GM12878 (cell line): ENCODE results near the gene RET. TPM values are rescaled to one million over a fixed set of nuclear protein-coding genes. Genes with fewer than 3 reads are reported as not detected.

ENCODE experiments used
- ATAC-seq: fragments of 200-7000 bp; cut with Tn5 transposase; 3 replicates; pipeline ENCODE4 v1.9.1; 2020; ENCODE audit warnings: mild to moderate bottlenecking, moderate library complexity
- BruUV-seq: library from RNA; stranded (reverse); fragments of 400-500 nt; replicated peaks from 2 replicates; lab custom pipeline; 2021; lab: Mats Ljungman, UMichigan
- CTCF ChIA-PET: fragments of 300-600 bp; sonication (Branson Sonifier 250); formaldehyde crosslinking; extraction: SDS; loops from one replicate; lab custom pipeline; 2021; ENCODE audit warnings: inconsistent platforms; lab: Yijun Ruan, JAX
- POLR2A ChIA-PET: fragments of 350-600 bp; formaldehyde crosslinking; extraction: SDS; loops from one replicate; lab custom pipeline; 2021; ENCODE audit warnings: inconsistent platforms; lab: Charles Lee
- RAD21 ChIA-PET: fragments of 300-600 bp; sonication (Branson Sonifier 250); formaldehyde crosslinking; loops from one replicate; lab custom pipeline; 2023; ENCODE audit warnings: antibody characterized with exemption; ENCODE audit not compliant: unreplicated experiment; lab: Charles Lee
- SMC1A ChIA-PET: fragments of 300-600 bp; sonication (Branson Sonifier 250); formaldehyde crosslinking; loops from one replicate; lab custom pipeline; 2023; ENCODE audit not compliant: unreplicated experiment, uncharacterized antibody; lab: Charles Lee
- DNase-seq: peaks from one replicate; pipeline ENCODE4 v3.0.0-alpha.2; 2011; ENCODE audit warnings: low read depth, low spot score
- FAIRE-seq: peaks from 3 replicates; lab custom pipeline; 2011; peaks lifted over from hg19 to GRCh38; lab: Jason Lieb, UNC
- H2AFZ ChIP-seq: 2 replicates; pipeline ENCODE4 v1.6.0; 2011; ENCODE audit warnings: low read depth, low read length, control low read depth; ENCODE audit not compliant: control insufficient read depth
- H3K27ac ChIP-seq: 2 replicates; pipeline ENCODE4 v1.5.1; 2011; ENCODE audit warnings: control low read depth; ENCODE audit not compliant: control insufficient read depth, insufficient read depth
- H3K27me3 ChIP-seq, 2 experiments: replicated peaks in 1 of 2; 2 replicates each; pipeline versions ENCODE4 v1.6.0 to v1.6.1; 2011; ENCODE audit warnings: low read length in 1 of 2; ENCODE audit not compliant: control insufficient read depth in 2 of 2, insufficient read depth in 2 of 2
- H3K36me3 ChIP-seq, 2 experiments: 2 replicates each; pipeline ENCODE4 v1.5.1; 2011; ENCODE audit warnings: low read length in 1 of 2; ENCODE audit not compliant: control insufficient read depth in 2 of 2, insufficient read depth in 2 of 2
- H3K4me1 ChIP-seq: 2 replicates; pipeline ENCODE4 v1.6.1; 2011; ENCODE audit warnings: mild to moderate bottlenecking, low read length, moderate library complexity, mixed read lengths; ENCODE audit not compliant: control insufficient read depth, insufficient read depth
- H3K4me2 ChIP-seq: 2 replicates; pipeline ENCODE4 v1.6.0; 2011; ENCODE audit warnings: control low read depth; ENCODE audit not compliant: control insufficient read depth, insufficient read depth
- H3K4me3 ChIP-seq: fragments of 200-600 bp; sonication (generic); 2 replicates; pipeline ENCODE4 v1.5.1; 2016
- H3K79me2 ChIP-seq: 2 replicates; pipeline ENCODE4 v1.6.0; 2011; ENCODE audit warnings: low read length; ENCODE audit not compliant: control insufficient read depth, insufficient read depth
- H3K9ac ChIP-seq: 2 replicates; pipeline ENCODE4 v1.8.0; 2011; ENCODE audit warnings: low read length, control low read depth, mixed read lengths; ENCODE audit not compliant: control insufficient read depth, insufficient read depth
- H3K9me3 ChIP-seq: replicated peaks from 3 replicates; pipeline ENCODE4 v1.5.1; 2011; ENCODE audit warnings: mild to moderate bottlenecking, low read length; ENCODE audit not compliant: control insufficient read depth, insufficient read depth
- H4K20me1 ChIP-seq: 2 replicates; pipeline ENCODE4 v1.6.0; 2011; ENCODE audit not compliant: control insufficient read depth, insufficient read depth
- BACH1 ChIP-seq: fragments of 450-650 bp; IDR thresholded peaks from 2 replicates; pipeline ENCODE4 v1.6.1; 2017; ENCODE audit warnings: mild to moderate bottlenecking, borderline replicate concordance
- EZH2 ChIP-seq: IDR thresholded peaks from 2 replicates; pipeline ENCODE4 v1.6.1; 2012; ENCODE audit warnings: low read depth, mild to moderate bottlenecking, control low read depth, inconsistent platforms, low read length, borderline replicate concordance; ENCODE audit not compliant: control insufficient read depth
- NFYB ChIP-seq: IDR thresholded peaks from 2 replicates; pipeline ENCODE4 v1.6.1; 2011; ENCODE audit warnings: low read depth, mild to moderate bottlenecking, low read length, improper control_type of control experiment, moderate library complexity; ENCODE audit not compliant: insufficient read depth
- TCF7 ChIP-seq: IDR thresholded peaks from 2 replicates; pipeline ENCODE4 v1.6.1; 2014; ENCODE audit warnings: antibody characterized with exemption, borderline replicate concordance
- WGBS: methylation state at CpG from one replicate; pipeline ENCODE4 v1.1.6; 2016; ENCODE audit warnings: low lambda C conversion rate; ENCODE audit not compliant: insufficient replicate concordance, insufficient coverage; ENCODE audit errors: missing lambda C conversion rate; 5-methylcytosine and 5-hydroxymethylcytosine counted together
- in situ Hi-C: fragments of 300-500 bp; cut with MboI; formaldehyde crosslinking; loops from 9 replicates; pipeline ENCODE4 v1.14.3; 2018; ENCODE audit warnings: mixed read lengths
- intact Hi-C: fragments of 100-400 bp; cut with micrococcal nuclease; formaldehyde crosslinking; loops from one replicate; pipeline ENCODE4 v1.14.2; 2022; ENCODE audit not compliant: unreplicated experiment
- polyA plus RNA-seq, 11 experiments: library from polyadenylated mRNA; depleted of rRNA in 4 of 11; unstranded in 6 of 11; stranded (reverse) in 5 of 11; fragments of >200 nt; fragmentation: Nextera tagmentation in 4 of 11; fragmentation: Illumina TruSeq in 1 of 11; extraction: Ambion mirVana in 4 of 11; extraction: Trizol in 1 of 11; gene quantifications; 1 replicate in 1 of 11; 2 replicates in 10 of 11; pipeline versions ENCODE4 v1.2.1 to v1.2.3, GENCODE V29; 2011 to 2016; ENCODE audit warnings: inconsistent platforms in 2 of 11, missing spikeins in 2 of 11, low read depth in 1 of 11
- total RNA-seq, 4 experiments: library from RNA; depleted of rRNA in 3 of 4; stranded (reverse); fragments of >200 nt in 3 of 4; fragmentation: Illumina TruSeq in 1 of 4; extraction: Trizol in 1 of 4; gene quantifications; 2 replicates each; pipeline versions ENCODE4 v1.2.1 to v1.2.3, GENCODE V29; 2013 to 2021
- TF ChIP-seq, protein P1 (sequence below): fragments of 450-650 bp; IDR thresholded peaks from 2 replicates; pipeline ENCODE4 v1.6.1; 2016; ENCODE audit warnings: mild to moderate bottlenecking

The RET gene
- total and polyA plus RNA-seq, 10 of the 15 experiments (the other 5 are each of a cell fraction or from before 2014, with no cell fraction given) = not detected

DNA sequence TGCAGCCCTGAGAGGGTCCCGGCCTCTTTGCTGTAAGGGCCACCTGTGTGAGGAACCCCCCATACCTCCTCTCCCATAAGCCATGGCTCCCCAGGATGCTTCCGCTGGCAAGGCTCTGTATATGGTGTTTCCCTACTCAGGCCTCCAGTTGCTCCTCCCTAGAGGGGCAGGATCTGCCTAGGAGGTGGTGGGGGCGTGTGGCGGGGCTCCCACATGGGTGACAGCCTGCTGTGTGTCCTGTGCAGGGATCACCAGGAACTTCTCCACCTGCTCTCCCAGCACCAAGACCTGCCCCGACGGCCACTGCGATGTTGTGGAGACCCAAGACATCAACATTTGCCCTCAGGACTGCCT lies 35.7 kb downstream of the RET start:
- FAIRE-seq (no peak), DNase-seq (no peak), ATAC-seq (no peak)
- TF ChIP-seq EZH2 (no peak), BACH1 (no peak), NFYB (no peak), TCF7 (no peak)
- TF ChIP-seq, protein P1, sequence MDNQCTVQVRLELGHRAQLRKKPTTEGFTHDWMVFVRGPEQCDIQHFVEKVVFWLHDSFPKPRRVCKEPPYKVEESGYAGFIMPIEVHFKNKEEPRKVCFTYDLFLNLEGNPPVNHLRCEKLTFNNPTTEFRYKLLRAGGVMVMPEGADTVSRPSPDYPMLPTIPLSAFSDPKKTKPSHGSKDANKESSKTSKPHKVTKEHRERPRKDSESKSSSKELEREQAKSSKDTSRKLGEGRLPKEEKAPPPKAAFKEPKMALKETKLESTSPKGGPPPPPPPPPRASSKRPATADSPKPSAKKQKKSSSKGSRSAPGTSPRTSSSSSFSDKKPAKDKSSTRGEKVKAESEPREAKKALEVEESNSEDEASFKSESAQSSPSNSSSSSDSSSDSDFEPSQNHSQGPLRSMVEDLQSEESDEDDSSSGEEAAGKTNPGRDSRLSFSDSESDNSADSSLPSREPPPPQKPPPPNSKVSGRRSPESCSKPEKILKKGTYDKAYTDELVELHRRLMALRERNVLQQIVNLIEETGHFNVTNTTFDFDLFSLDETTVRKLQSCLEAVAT = no peak
- 34% methylated on average over 7 of the region's 7 CpGs for WGBS
- H3K4me2 ChIP-seq = no peak overlapping the region
- no peaks in the 10 kb centered on the region for H3K36me3 ChIP-seq
- no TSS peak for BruUV-seq
- ChIA-PET CTCF (no interaction called here), SMC1A (no interaction called here), POLR2A (no interaction called here), RAD21 (no interaction called here)
- intact Hi-C loops (no loop called here), in situ Hi-C loops (loop anchor here (25.0 kb wide), 2 partner anchors 100 to 925 kb away; no protein-coding TSS in a partner anchor)
- H4K20me1 ChIP-seq = no peaks in the 10 kb centered on the region
- H3K27me3 ChIP-seq = no peaks in the 10 kb centered on the region
- H3K79me2 ChIP-seq = no peaks in the 10 kb centered on the region
- no peak overlapping the region for H2AFZ ChIP-seq
- peaks cover 8% of the 10 kb centered on the region for H3K4me1 ChIP-seq
- no peak overlapping the region for H3K27ac ChIP-seq
- H3K4me3 ChIP-seq = no peak overlapping the region
- H3K9me3 ChIP-seq = no peaks in the 10 kb centered on the region
- H3K9ac ChIP-seq = no peak overlapping the region
